Activated T-cell treated with anti-CD3 and anti-CD28 coated beads, Interleukin-2, amount 50 U/mL, for 24 hours (primary cell): ENCODE measurements around the gene OTC.

Source experiments
- DNase-seq: peaks from one replicate; pipeline ENCODE4 v3.0.0-alpha.2; 2020
- H3K27ac Mint-ChIP-seq: 2 replicates; pipeline ENCODE4 v1.8.0; 2020; ENCODE audit warnings: mild to moderate bottlenecking, mixed read lengths
- H3K27me3 Mint-ChIP-seq: 2 replicates; pipeline ENCODE4 v1.8.0; 2020; ENCODE audit warnings: mixed read lengths
- H3K36me3 Mint-ChIP-seq: 2 replicates; pipeline ENCODE4 v1.8.0; 2020; ENCODE audit warnings: low read depth, mixed read lengths
- H3K4me1 Mint-ChIP-seq: 2 replicates; pipeline ENCODE4 v1.8.0; 2020; ENCODE audit warnings: low read depth, mixed read lengths
- H3K4me3 Mint-ChIP-seq: 2 replicates; pipeline ENCODE4 v1.8.0; 2020; ENCODE audit warnings: mild to moderate bottlenecking, moderate library complexity, mixed read lengths
- H3K9me3 Mint-ChIP-seq: 2 replicates; pipeline ENCODE4 v1.8.0; 2020; ENCODE audit warnings: mixed read lengths

The OTC gene

GRCh38 chrX:38336538-38337240 is 15.7 kb upstream of the OTC start:
- H3K27ac Mint-ChIP-seq, result no peak overlapping the region
- H3K27me3 Mint-ChIP-seq, result peaks cover 41% of the 10 kb centered on the region
- no peak for DNase-seq
- no peaks in the 10 kb centered on the region for H3K36me3 Mint-ChIP-seq
- no peak overlapping the region for H3K4me3 Mint-ChIP-seq
- no peaks in the 10 kb centered on the region for H3K9me3 Mint-ChIP-seq
- no peaks in the 10 kb centered on the region for H3K4me1 Mint-ChIP-seq

GRCh38 chrX:38341442-38341841 is 11.0 kb upstream of the OTC start:
- Mint-ChIP-seq H3K4me3 (no peak overlapping the region), H3K4me1 (no peaks in the 10 kb centered on the region)

DNA sequence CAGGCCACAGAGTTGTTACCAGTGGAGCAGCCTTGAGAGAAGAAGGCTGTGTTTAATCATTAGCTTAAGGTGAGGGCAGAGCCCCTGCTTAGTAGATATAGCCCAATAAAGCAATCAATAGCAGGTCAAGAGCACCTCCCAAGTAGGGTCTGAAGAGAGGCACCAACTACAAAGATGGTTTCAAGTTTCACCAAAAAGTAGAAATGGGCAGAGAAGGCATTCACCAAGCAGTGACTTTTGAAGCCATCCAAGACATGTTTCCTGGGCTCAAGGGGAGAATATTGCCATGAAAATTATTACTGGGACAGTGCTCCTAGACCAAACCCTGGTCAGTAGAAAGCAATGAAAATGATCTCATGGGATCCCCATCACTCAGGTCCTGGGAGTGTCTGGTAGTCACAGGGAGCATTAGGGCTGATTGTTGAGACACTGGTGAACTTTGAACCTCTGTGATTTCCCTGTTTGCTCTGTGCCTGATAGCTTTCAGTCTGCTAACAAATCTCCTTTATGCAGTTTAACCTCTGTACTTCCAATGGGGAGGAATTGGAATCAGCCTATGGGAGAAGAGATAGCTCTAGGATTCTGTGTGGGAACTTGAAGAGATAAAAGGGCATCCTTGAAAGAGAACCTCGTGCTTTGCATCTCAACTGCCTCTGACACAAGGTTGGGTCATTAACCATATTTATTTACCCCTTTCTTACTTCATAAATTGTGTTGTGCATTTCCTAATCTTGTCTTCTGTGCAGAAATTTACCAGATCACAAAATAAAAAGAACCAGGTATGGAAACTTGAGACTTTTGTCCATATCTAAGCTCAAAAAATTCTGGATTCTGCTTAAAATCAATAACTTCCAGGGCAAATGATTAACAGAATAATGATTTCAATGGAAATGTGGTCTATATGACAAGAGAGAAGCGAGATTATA is 9.3 kb upstream of the OTC start:
- H3K27me3 Mint-ChIP-seq, result peaks cover 58% of the 10 kb centered on the region
- H3K4me1 Mint-ChIP-seq, result peaks cover 1% of the 10 kb centered on the region
- H3K27ac Mint-ChIP-seq, result no peak overlapping the region
- H3K4me3 Mint-ChIP-seq, result no peak overlapping the region
- DNase-seq, result no peak
- H3K9me3 Mint-ChIP-seq, result no peaks in the 10 kb centered on the region
- H3K36me3 Mint-ChIP-seq, result no peaks in the 10 kb centered on the region

More at GRCh38 chrX:38341442-38341841, 11.0 kb upstream of the OTC start:
- no peak overlapping the region for H3K27ac Mint-ChIP-seq
- H3K36me3 Mint-ChIP-seq, result no peaks in the 10 kb centered on the region
- H3K27me3 Mint-ChIP-seq, result peaks cover 61% of the 10 kb centered on the region
- H3K9me3 Mint-ChIP-seq, result no peaks in the 10 kb centered on the region
- no peak for DNase-seq

DNA sequence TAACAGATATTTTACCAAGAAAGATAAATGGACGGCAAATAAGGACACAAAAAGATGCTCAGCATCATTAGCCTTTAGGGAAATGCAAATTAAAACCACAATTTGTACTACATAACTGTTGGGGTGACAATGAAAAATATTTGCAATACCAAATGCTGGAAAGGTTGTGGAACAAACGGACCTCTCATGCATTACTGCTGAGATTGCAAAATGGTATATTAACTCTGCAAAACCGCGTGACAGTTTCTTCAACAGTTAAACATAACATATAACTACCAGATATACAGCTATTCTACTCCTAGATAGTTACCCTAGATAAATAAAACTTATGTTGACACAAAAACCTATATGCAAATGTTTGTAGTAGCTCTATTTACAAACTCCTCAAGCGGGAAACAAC is 6.3 kb upstream of the OTC start:
- no peak for DNase-seq
- H3K36me3 Mint-ChIP-seq, result no peaks in the 10 kb centered on the region
- H3K4me3 Mint-ChIP-seq, result no peak overlapping the region
- peaks cover 72% of the 10 kb centered on the region for H3K27me3 Mint-ChIP-seq
- no peaks in the 10 kb centered on the region for H3K9me3 Mint-ChIP-seq
- peaks cover 1% of the 10 kb centered on the region for H3K4me1 Mint-ChIP-seq
- H3K27ac Mint-ChIP-seq, result no peak overlapping the region

DNA sequence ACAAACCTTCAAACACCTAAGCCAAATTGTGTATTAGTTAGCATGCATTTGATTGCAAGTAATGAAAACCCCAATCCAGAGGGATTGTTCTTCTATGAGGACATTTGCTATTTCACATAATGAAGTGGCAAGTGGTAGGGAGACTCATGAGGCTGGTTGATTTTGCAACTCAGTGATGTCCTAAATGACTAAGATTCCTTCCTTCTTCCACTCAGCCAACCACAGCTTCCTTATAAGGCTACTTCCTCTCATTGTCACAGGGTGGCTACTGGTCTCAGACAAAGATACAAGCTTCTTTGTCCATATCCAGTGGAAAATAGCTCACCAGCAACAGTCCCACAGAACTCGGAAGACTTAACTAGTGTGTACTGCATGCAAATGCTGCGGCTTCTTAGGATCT is 5.3 kb upstream of the OTC start:
- H3K4me3 Mint-ChIP-seq, result no peak overlapping the region
- H3K27me3 Mint-ChIP-seq, result peaks cover 76% of the 10 kb centered on the region
- H3K27ac Mint-ChIP-seq, result no peak overlapping the region
- peaks cover 1% of the 10 kb centered on the region for H3K4me1 Mint-ChIP-seq
- H3K36me3 Mint-ChIP-seq, result no peaks in the 10 kb centered on the region
- no peaks in the 10 kb centered on the region for H3K9me3 Mint-ChIP-seq
- no peak for DNase-seq

GRCh38 chrX:38351346-38351745 is 1.1 kb upstream of the OTC start:
- H3K27ac Mint-ChIP-seq, result no peak overlapping the region
- DNase-seq, result no peak
- peaks cover 59% of the 10 kb centered on the region for H3K27me3 Mint-ChIP-seq
- no peaks in the 10 kb centered on the region for H3K36me3 Mint-ChIP-seq
- no peak overlapping the region for H3K4me3 Mint-ChIP-seq
- H3K4me1 Mint-ChIP-seq, result peaks cover 1% of the 10 kb centered on the region
- no peaks in the 10 kb centered on the region for H3K9me3 Mint-ChIP-seq

- Mint-ChIP-seq H3K4me1 (no peaks in the 10 kb centered on the region), H3K9me3 (no peaks in the 10 kb centered on the region), H3K27ac (no peak overlapping the region), H3K4me3 (no peak overlapping the region), H3K36me3 (no peaks in the 10 kb centered on the region), H3K27me3 (peaks cover 34% of the 10 kb centered on the region)
- no peak for DNase-seq
These were observed 4.0 kb downstream of the OTC start for GRCh38 chrX:38356401-38356800.

DNA sequence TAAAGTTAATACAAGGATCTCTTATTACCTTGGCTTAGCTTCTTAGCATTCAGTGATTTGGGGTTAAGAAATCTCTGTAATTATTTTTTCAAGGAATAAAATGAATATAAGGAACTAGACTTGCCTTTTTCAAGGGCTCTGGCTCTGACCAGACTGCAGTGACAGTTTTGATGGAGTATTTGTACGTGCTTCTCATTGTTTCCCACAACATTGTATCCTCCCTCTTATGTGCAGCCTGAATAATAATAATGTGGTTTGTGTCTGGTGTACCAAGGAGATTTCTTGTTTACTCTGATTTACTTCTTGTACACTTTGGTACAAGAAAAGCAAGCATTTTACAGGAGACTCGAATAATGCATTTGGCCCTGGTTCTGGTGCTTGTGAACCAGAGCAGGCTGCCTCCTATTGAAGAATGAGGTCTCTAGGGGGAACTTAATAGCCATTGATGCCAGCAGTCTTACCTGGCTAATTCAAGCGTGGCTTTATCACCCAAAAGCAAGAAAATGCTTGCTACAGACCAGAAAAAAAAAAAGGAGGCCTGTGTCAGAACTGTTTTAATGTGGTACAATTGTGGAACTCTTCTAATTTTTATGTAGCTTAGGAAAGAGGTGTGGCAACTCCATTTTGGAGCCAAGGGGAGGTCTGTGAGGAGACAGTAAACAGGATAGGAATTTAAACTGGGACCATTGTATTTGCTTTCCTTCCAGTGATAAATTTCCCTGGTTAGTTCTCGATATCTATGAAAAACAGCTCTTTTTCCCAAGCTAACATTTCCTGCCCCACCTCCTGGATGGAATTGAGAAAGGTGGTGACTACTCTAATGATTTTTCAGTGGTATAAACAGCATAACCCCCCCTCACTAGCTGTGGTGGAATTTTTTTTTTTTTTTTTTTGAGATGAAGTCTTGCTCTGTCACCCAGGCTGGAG is 5.6 kb downstream of the OTC start:
- no peaks in the 10 kb centered on the region for H3K4me1 Mint-ChIP-seq
- peaks cover 24% of the 10 kb centered on the region for H3K27me3 Mint-ChIP-seq
- no peak overlapping the region for H3K4me3 Mint-ChIP-seq
- H3K36me3 Mint-ChIP-seq, result no peaks in the 10 kb centered on the region
- H3K9me3 Mint-ChIP-seq, result no peaks in the 10 kb centered on the region
- H3K27ac Mint-ChIP-seq, result no peak overlapping the region
- DNase-seq, result no peak

GRCh38 chrX:38363046-38363445 is 10.6 kb downstream of the OTC start:
- Mint-ChIP-seq H3K36me3 (no peaks in the 10 kb centered on the region), H3K4me1 (no peaks in the 10 kb centered on the region), H3K27me3 (peaks cover 31% of the 10 kb centered on the region), H3K9me3 (no peaks in the 10 kb centered on the region), H3K27ac (no peak overlapping the region), H3K4me3 (no peak overlapping the region)
- DNase-seq, result no peak

GRCh38 chrX:38365954-38366353 is 13.6 kb downstream of the OTC start:
- Mint-ChIP-seq H3K36me3 (no peaks in the 10 kb centered on the region), H3K27me3 (peaks cover 41% of the 10 kb centered on the region), H3K9me3 (no peaks in the 10 kb centered on the region), H3K4me3 (no peak overlapping the region), H3K4me1 (no peaks in the 10 kb centered on the region), H3K27ac (no peak overlapping the region)
- no peak for DNase-seq

DNA sequence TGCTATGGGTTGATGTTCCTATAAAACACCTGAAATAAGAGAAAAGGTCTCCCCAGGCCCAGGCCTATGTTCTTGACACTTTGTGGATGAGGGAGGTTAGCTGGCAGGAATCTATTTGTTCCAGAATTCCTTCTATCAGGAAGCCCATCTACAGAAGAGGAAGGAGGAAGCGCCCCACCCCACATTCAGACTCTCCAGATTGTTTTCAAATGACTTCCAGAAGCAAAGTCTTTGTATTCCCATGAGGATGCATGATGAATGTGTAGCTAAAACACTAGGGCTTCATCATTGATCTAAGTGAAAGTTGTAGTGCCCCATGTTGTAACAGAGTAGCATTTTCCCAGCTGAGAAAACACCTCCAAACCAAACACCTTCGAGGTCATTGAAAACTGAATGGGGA is 16.4 kb downstream of the OTC start:
- no peaks in the 10 kb centered on the region for H3K36me3 Mint-ChIP-seq
- no peaks in the 10 kb centered on the region for H3K9me3 Mint-ChIP-seq
- DNase-seq, result no peak
- H3K27me3 Mint-ChIP-seq, result peaks cover 51% of the 10 kb centered on the region
- no peak overlapping the region for H3K4me3 Mint-ChIP-seq
- no peak overlapping the region for H3K27ac Mint-ChIP-seq
- no peaks in the 10 kb centered on the region for H3K4me1 Mint-ChIP-seq

DNA sequence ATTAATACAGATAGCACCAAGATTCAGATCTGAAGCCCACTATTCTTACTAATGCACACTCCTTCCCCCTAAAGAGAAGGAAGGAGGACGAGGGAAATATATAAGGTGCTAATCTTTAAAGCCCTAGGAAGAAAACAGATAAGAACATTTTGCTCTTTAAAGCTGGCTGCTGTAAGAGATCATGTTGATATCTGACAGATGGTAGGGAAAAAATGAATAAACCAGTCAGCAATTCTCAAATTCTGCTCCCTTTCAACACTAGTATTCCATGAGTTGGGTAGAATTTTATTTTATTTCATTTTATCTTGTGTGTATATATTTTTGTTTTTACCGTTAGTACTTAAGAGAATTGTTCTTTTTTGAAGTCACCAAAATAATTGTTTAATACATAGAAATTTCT is 19.2 kb downstream of the OTC start:
- H3K9me3 Mint-ChIP-seq, result no peaks in the 10 kb centered on the region
- H3K4me1 Mint-ChIP-seq, result no peaks in the 10 kb centered on the region
- DNase-seq, result no peak
- H3K27me3 Mint-ChIP-seq, result peaks cover 34% of the 10 kb centered on the region
- H3K4me3 Mint-ChIP-seq, result no peak overlapping the region
- no peaks in the 10 kb centered on the region for H3K36me3 Mint-ChIP-seq
- no peak overlapping the region for H3K27ac Mint-ChIP-seq

GRCh38 chrX:38374431-38374830 is 22.0 kb downstream of the OTC start:
- Mint-ChIP-seq H3K9me3 (no peaks in the 10 kb centered on the region), H3K4me1 (no peaks in the 10 kb centered on the region), H3K27ac (no peak overlapping the region), H3K27me3 (peaks cover 40% of the 10 kb centered on the region), H3K36me3 (no peaks in the 10 kb centered on the region), H3K4me3 (no peak overlapping the region)
- DNase-seq, result no peak

DNA sequence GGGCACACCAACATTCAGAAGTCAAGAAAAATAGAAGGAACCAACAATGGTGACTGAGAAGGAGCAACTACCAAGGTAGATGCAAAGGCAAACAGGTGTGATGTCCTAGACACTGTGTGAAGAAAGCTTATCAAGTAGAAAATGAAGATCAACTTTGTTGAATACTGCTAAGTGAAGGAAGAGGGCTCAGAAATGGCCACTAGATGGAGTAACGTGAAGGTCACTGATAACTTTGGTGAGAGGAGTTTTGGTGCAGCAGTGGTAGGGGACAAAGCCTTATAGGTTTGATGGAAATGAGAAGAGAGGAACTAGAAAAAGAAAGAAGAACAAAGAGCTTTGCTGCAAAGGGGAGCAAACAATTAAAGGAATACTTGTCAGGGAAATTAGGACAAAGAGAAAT is 23.5 kb downstream of the OTC start:
- no peaks in the 10 kb centered on the region for H3K9me3 Mint-ChIP-seq
- no peak overlapping the region for H3K4me3 Mint-ChIP-seq
- DNase-seq, result no peak
- no peaks in the 10 kb centered on the region for H3K36me3 Mint-ChIP-seq
- no peaks in the 10 kb centered on the region for H3K4me1 Mint-ChIP-seq
- H3K27me3 Mint-ChIP-seq, result peaks cover 31% of the 10 kb centered on the region
- H3K27ac Mint-ChIP-seq, result no peak overlapping the region
